Spleen (tissue), 11 donors: ENCODE results near the gene BRD2. TPM values are rescaled to one million over a fixed set of nuclear protein-coding genes. Genes with fewer than 3 reads are reported as not detected.

Experiments used
- DNase-seq: peaks from one replicate; pipeline ENCODE4 v3.0.0-alpha.2; 2020
- H3K27ac ChIP-seq, 8 donors: fragments of 200-600 bp; sonication (generic) in 7 of 8; 1 replicate in 4 of 8; 2 replicates in 4 of 8; pipeline versions ENCODE4 v1.5.0 to v1.8.0; 2016 to 2021; ENCODE audit warnings: inconsistent platforms in 4 of 8, mild to moderate bottlenecking in 4 of 8, moderate library complexity in 1 of 8
- H3K27me3 ChIP-seq, 7 donors: fragments of 200-600 bp; sonication (generic) in 6 of 7; replicated peaks in 1 of 7; 1 replicate in 4 of 7; 2 replicates in 3 of 7; pipeline versions ENCODE4 v1.5.0 to v1.8.0; 2016 to 2021; ENCODE audit warnings: inconsistent platforms in 3 of 7, mild to moderate bottlenecking in 1 of 7
- H3K36me3 ChIP-seq, 6 donors: fragments of 200-600 bp; sonication (generic) in 5 of 6; 1 replicate in 4 of 6; 2 replicates in 2 of 6; pipeline versions ENCODE4 v1.5.0 to v1.8.0; 2016 to 2021; ENCODE audit warnings: inconsistent platforms in 2 of 6
- H3K4me1 ChIP-seq, 6 donors: fragments of 200-600 bp; sonication (generic) in 5 of 6; 1 replicate in 3 of 6; 2 replicates in 3 of 6; pipeline versions ENCODE4 v1.5.0 to v1.8.0; 2016 to 2021; ENCODE audit warnings: inconsistent platforms in 3 of 6
- H3K4me3 ChIP-seq, 8 donors: fragments of 200-600 bp; sonication (generic) in 7 of 8; 1 replicate in 4 of 8; 2 replicates in 4 of 8; pipeline versions ENCODE4 v1.5.0 to v1.8.0; 2016 to 2021; ENCODE audit warnings: inconsistent platforms in 4 of 8, mild to moderate bottlenecking in 4 of 8, moderate library complexity in 2 of 8
- H3K9me3 ChIP-seq, 8 donors: fragments of 200-600 bp; sonication (generic) in 7 of 8; 1 replicate in 4 of 8; 2 replicates in 4 of 8; pipeline versions ENCODE4 v1.5.0 to v1.8.0; 2016 to 2021; ENCODE audit warnings: inconsistent platforms in 4 of 8
- POLR2A ChIP-seq, 3 donors: fragments of 450-650 bp; IDR thresholded peaks; one replicate each; pipeline ENCODE4 v1.5.1; 2017; ENCODE audit warnings: antibody characterized with exemption in 3 of 3, mild to moderate bottlenecking in 1 of 3
- POLR2AphosphoS5 ChIP-seq, 3 donors: sonication (generic); formaldehyde crosslinking; IDR thresholded peaks; one replicate each; pipeline ENCODE4 v1.5.1; 2017; ENCODE audit warnings: antibody characterized with exemption in 3 of 3
- WGBS, 5 donors: extraction: QIAGEN DNeasy Blood & Tissue Kit in 3 of 5; methylation state at CpG; one replicate each; pipeline versions ENCODE4 v1.1.5 to v1.1.7; 2013 to 2018; 5-methylcytosine and 5-hydroxymethylcytosine counted together
- intact Hi-C: fragments of 100-400 bp; cut with DNase I; formaldehyde crosslinking; loops from one replicate; pipeline ENCODE4 v1.15.0; 2023; ENCODE audit warnings: low total_unique reads
- polyA plus RNA-seq, 3 donors: library from polyadenylated mRNA; stranded (reverse); fragments of 200-250 nt; gene quantifications; one replicate each; pipeline ENCODE4 v1.2.1, GENCODE V29; 2013
- total RNA-seq, 7 donors: library from RNA; depleted of rRNA in 3 of 7; stranded (reverse); fragments of >200 nt in 3 of 7; fragmentation: NEBNext Ultra II Directional in 4 of 7; extraction: Animal tissue kit (Norgen Biotek cat#: 25700) in 4 of 7; gene quantifications; one replicate each; pipeline versions ENCODE4 v1.1.0 to v1.2.1, GENCODE V29; 2016 to 2021
- TF ChIP-seq, protein P1 (sequence below), 11 experiments: fragments of 200-600 bp in 7 of 11; fragments of 450-650 bp in 4 of 11; sonication (generic) in 4 of 11; IDR thresholded peaks in 8 of 11; conservative IDR thresholded peaks in 3 of 11; 1 replicate in 7 of 11; 2 replicates in 4 of 11; pipeline versions ENCODE4 v1.4.0 to v1.8.0; 2016 to 2021; ENCODE audit warnings: antibody characterized with exemption in 11 of 11, inconsistent platforms in 4 of 11, mild to moderate bottlenecking in 1 of 11
- donor health status: healthy with polysubstance abuse.
- donor health status: DM: no; HTN: no; CAD: no; lungs with moderate emphysema.
- donor health status: DM: no; HTN: no; CAD: no.
- donor health status: Bipolar disorder and iron deficiency.
- donor health status: healthy.
- donor health status: DM: no; HTN: no; CAD: no.
- donor health status: DM: yes; HTN: yes; CAD: no.

The BRD2 gene
- total and polyA plus RNA-seq, 10 donors, result 80.5 to 277 (median 217) TPM

DNA sequence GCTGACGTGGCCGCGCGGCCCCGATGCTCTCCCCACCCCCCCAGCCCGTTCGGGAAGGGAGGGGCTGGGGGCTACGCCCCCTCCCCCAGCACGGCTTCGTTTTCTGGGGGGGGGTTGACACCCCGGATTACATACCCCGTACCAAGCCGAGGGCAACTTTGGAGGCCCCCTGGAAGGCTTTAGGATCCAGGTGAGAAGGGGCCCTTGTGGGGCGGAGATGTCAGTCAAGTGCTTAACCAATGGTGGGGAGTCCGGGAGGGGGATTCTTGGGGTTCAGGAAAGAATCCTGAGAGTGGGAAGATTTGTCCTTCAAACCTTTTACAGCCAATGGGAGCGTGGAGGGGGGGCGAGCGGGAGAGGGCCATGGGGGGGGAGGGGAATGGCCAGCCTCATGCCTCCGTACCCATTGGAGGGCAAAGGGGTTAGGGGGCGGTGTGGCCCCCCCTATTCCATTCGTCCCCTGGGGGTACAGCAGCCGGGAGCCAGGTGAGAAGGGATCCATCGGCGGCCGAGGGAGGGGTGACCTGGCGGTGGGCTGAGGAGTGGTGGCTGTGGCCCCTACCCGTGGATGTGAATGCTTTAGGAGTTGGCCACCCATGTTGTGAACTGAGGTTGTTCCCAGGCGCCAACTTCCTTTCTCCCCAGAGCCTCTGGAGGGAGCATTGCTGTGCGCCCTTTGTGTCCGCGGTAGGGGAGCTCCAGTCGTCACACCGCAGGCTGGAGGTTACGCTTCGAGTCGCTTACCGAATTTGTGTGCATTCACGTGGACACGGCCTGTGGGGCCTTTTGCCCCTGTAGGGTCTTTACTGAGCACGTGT lies 682 bp downstream of the BRD2 start:
- intact Hi-C loops, result no loop called here
- H3K36me3 ChIP-seq, result peaks cover 0 to 20% (median 7%) of the 10 kb centered on the region in 6 donors
- WGBS, 5 donors, result 0 to 1% (median 0%) methylated on average over 17 to 40 of the region's 40 CpGs
- peak; percentile 90 for DNase-seq
- H3K9me3 ChIP-seq, result no peaks in the 10 kb centered on the region
- no peaks in the 10 kb centered on the region for H3K27me3 ChIP-seq
- H3K27ac ChIP-seq, result peak overlapping the region; percentile 91 to 100 (median 99)
- H3K4me3 ChIP-seq, result peak overlapping the region; percentile 74 to 99 (median 97)
- TF ChIP-seq, protein P1, sequence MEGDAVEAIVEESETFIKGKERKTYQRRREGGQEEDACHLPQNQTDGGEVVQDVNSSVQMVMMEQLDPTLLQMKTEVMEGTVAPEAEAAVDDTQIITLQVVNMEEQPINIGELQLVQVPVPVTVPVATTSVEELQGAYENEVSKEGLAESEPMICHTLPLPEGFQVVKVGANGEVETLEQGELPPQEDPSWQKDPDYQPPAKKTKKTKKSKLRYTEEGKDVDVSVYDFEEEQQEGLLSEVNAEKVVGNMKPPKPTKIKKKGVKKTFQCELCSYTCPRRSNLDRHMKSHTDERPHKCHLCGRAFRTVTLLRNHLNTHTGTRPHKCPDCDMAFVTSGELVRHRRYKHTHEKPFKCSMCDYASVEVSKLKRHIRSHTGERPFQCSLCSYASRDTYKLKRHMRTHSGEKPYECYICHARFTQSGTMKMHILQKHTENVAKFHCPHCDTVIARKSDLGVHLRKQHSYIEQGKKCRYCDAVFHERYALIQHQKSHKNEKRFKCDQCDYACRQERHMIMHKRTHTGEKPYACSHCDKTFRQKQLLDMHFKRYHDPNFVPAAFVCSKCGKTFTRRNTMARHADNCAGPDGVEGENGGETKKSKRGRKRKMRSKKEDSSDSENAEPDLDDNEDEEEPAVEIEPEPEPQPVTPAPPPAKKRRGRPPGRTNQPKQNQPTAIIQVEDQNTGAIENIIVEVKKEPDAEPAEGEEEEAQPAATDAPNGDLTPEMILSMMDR (IDR thresholded peaks at IDR 0.05 in 8 of 11, conservative IDR thresholded peaks at IDR 0.05 in 3 of 11), result peak in 1 of 11 experiments; percentile 11
- TF ChIP-seq POLR2A (IDR thresholded peaks at IDR 0.05) (peak in 1 of 3 donors; percentile 10), POLR2AphosphoS5 (IDR thresholded peaks at IDR 0.05) (peak; percentile 52 to 78 (median 63))
- peaks cover 15 to 61% (median 38%) of the 10 kb centered on the region in 6 donors for H3K4me1 ChIP-seq

DNA sequence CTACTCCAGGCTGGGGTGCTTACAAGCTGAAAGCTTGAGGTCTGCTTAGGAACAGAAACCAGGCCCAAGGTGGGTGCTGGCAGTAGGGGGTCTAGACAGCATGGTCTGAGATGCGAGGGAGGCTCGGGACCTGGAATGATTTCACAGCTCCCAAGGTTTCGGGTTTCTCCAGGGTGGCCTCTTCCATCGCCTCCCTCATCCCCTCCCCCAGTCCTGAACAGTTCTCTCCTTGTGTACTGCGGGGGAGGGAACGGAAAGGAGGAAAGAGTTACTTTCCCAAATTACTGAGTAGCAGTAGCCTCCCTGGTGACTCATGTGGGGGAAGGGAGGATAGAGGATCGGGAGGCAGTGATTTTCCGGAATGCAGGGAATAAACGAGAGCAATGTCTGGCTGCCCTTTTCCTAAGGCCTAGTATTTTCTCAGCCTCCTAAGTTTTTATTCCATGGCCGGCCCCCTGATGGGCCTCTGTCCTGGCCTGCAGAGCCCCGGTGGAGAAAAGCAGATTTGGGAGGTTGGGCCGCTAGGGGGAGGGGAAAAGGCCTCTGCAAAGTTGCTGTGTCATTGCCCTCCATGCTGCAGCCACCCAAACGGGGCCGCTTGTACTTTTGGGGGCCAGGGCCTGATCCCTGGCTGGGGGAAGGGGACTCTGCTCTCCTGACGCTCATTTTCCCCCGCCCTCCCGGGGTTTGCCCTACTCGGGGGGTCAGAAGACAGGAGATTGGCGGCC lies 1.5 kb downstream of the BRD2 start:
- H3K4me3 ChIP-seq, result peak overlapping the region; percentile 74 to 99 (median 97)

DNA sequence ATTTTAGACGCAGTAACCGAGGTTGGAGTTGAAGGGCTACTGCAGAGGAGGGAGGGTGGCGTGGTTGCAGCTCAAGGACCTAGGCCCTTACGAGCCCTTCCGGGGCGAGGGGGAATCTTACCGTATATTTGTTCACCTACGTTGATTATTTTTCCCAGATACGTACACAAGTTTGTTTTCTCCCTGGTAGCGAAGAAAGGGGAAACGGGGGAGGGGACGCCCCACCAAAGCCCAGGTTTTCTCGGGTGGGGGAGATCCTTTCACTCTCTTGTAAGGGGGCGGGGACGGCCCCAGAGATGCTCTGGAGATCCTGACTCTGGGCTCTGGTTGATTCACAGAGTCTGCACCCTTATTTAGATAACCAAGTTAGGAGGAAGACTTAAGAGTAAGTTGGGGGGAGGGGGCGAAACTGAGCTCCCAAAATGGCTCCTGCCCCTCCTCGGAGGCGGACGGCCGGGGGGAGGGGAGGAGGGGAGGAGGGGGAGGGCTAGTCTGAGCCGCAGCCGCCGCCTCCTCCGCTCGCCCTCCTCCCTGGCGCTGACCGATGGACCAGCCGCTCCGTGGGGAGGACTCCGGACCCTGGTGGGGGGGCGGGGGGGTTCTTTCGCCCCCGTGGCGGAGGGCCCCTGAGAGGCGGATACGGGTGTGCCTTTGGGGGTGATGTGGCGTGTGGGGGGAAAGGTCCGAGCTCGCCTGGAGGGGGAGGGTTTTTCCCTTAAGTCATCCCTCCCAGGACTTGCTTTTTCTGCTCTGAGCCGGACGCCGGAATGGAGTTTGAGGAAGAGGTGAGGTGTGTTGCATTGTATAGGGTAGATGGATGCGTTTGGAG lies 2.2 kb downstream of the BRD2 start:
- 0 to 1% (median 1%) methylated on average over 29 to 43 of the region's 43 CpGs for WGBS, 5 donors
- Histone ChIP-seq H3K9me3 (no peaks in the 10 kb centered on the region), H3K27me3 (no peaks in the 10 kb centered on the region), H3K4me3 (peak overlapping the region; percentile 74 to 99 (median 97)), H3K4me1 (peaks cover 27 to 61% (median 38%) of the 10 kb centered on the region in 6 donors), H3K36me3 (peaks cover 0 to 36% (median 19%) of the 10 kb centered on the region in 6 donors), H3K27ac (peak overlapping the region; percentile 91 to 100 (median 99))
- intact Hi-C loops, result no loop called here
- DNase-seq, result peak; percentile 97
- TF ChIP-seq, protein P1 (IDR thresholded peaks at IDR 0.05 in 8 of 11, conservative IDR thresholded peaks at IDR 0.05 in 3 of 11), result no peak
- no peak for TF ChIP-seq POLR2A (IDR thresholded peaks at IDR 0.05)
- TF ChIP-seq POLR2AphosphoS5 (IDR thresholded peaks at IDR 0.05), result peak in 2 of 3 donors; percentile 54 to 71

More for the DNA sequence above, 1.5 kb downstream of the BRD2 start:
- H3K36me3 ChIP-seq, result peaks cover 0 to 28% (median 13%) of the 10 kb centered on the region in 6 donors
- no peaks in the 10 kb centered on the region for H3K9me3 ChIP-seq
- intact Hi-C loops, result no loop called here
- 0 to 1% (median 1%) methylated on average over 19 of the region's 19 CpGs for WGBS, 5 donors
- no peaks in the 10 kb centered on the region for H3K27me3 ChIP-seq
- TF ChIP-seq POLR2AphosphoS5 (IDR thresholded peaks at IDR 0.05) (peak; percentile 55 to 73 (median 65)), POLR2A (IDR thresholded peaks at IDR 0.05) (peak in 1 of 3 donors; percentile 23)
- TF ChIP-seq, protein P1 (IDR thresholded peaks at IDR 0.05 in 8 of 11, conservative IDR thresholded peaks at IDR 0.05 in 3 of 11), result peak; percentile 3 to 72 (median 60)
- DNase-seq, result peak; percentile 92
- H3K27ac ChIP-seq, result peak overlapping the region; percentile 91 to 100 (median 99)
- H3K4me1 ChIP-seq, result peaks cover 21 to 61% (median 38%) of the 10 kb centered on the region in 6 donors
